ENCODE results near the gene SDCBP2. TPM values are rescaled to one million over a fixed set of nuclear protein-coding genes. Genes with fewer than 3 reads are reported as not detected.

The SDCBP2 gene
- total RNA-seq, 4 donors from 2014 or later = 90.2 to 175 (median 134) TPM

- intact Hi-C loops (cut with DNase I) = loop anchor here (5.0 to 10.0 kb wide), 2 partner anchors 85 to 132 kb away; partner anchors contain the start of gene FKBP1A
- 62 to 67% methylated on average over 5 to 6 of the region's 9 CpGs for WGBS, 2 donors
- Histone ChIP-seq H3K36me3 (peaks cover 0 to 63% (median 0%) of the 10 kb centered on the region in 3 donors), H3K9me3 (no peaks in the 10 kb centered on the region), H3K27me3 (no peaks in the 10 kb centered on the region), H3K4me1 (peaks cover 0 to 12% (median 7%) of the 10 kb centered on the region in 3 donors), H3K4me3 (no peak overlapping the region), H3K27ac (no peak overlapping the region)
- DNase-seq = no peak
- TF ChIP-seq POLR2A (IDR thresholded peaks at IDR 0.05) = no peak
- TF ChIP-seq, protein P1, sequence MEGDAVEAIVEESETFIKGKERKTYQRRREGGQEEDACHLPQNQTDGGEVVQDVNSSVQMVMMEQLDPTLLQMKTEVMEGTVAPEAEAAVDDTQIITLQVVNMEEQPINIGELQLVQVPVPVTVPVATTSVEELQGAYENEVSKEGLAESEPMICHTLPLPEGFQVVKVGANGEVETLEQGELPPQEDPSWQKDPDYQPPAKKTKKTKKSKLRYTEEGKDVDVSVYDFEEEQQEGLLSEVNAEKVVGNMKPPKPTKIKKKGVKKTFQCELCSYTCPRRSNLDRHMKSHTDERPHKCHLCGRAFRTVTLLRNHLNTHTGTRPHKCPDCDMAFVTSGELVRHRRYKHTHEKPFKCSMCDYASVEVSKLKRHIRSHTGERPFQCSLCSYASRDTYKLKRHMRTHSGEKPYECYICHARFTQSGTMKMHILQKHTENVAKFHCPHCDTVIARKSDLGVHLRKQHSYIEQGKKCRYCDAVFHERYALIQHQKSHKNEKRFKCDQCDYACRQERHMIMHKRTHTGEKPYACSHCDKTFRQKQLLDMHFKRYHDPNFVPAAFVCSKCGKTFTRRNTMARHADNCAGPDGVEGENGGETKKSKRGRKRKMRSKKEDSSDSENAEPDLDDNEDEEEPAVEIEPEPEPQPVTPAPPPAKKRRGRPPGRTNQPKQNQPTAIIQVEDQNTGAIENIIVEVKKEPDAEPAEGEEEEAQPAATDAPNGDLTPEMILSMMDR (IDR thresholded peaks at IDR 0.05) = no peak
Observed at GRCh38 chr20:1310071-1310470, 18.9 kb downstream of the SDCBP2 start.

DNA sequence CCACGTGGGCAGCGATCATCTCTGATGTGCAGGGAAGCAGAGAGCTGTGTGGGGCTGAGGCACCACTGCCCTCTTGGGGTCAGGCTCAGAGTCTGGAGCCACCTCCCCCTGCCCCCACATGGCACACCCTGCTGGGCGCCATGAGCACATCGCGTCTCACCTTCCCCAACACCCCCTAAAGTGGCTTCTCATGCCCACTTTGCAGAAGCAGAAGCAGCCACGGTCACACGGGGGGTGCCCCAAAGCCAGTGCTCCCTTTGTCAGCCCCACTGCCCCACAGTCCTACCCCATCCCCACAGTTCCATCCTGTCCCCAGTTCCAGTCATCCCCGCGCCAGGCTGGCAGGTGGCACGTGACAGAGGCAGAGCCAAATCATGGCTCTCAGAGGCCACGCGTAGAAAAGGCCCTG lies 19.5 kb downstream of the SDCBP2 start:
- Histone ChIP-seq H3K36me3 (peaks cover 0 to 66% (median 0%) of the 10 kb centered on the region in 3 donors), H3K4me1 (peaks cover 0 to 12% (median 7%) of the 10 kb centered on the region in 3 donors), H3K27ac (no peak overlapping the region), H3K4me3 (no peak overlapping the region), H3K27me3 (no peaks in the 10 kb centered on the region), H3K9me3 (no peaks in the 10 kb centered on the region)
- WGBS, 2 donors = 80 to 100% methylated on average over 2 to 10 of the region's 12 CpGs
- intact Hi-C loops (cut with DNase I) = no loop called here
- no peak for TF ChIP-seq POLR2A (IDR thresholded peaks at IDR 0.05)
- TF ChIP-seq, protein P1 (IDR thresholded peaks at IDR 0.05) = no peak
- DNase-seq = no peak

- Histone ChIP-seq H3K4me3 (no peak overlapping the region), H3K27ac (no peak overlapping the region), H3K27me3 (no peaks in the 10 kb centered on the region), H3K9me3 (no peaks in the 10 kb centered on the region), H3K36me3 (peaks cover 0 to 66% (median 0%) of the 10 kb centered on the region in 3 donors), H3K4me1 (peaks cover 0 to 8% (median 5%) of the 10 kb centered on the region in 3 donors)
- intact Hi-C loops (cut with DNase I) = no loop called here
- DNase-seq = no peak
- 90% methylated on average over 2 of the region's 9 CpGs; no CpG with 5 or more reads in 1 of the 2 donors for WGBS, 2 donors
- TF ChIP-seq, protein P1 (IDR thresholded peaks at IDR 0.05) = no peak
- no peak for TF ChIP-seq POLR2A (IDR thresholded peaks at IDR 0.05)
Observed at GRCh38 chr20:1308702-1309095, 20.2 kb downstream of the SDCBP2 start.

- 90 to 95% methylated on average over 4 to 7 of the region's 13 CpGs for WGBS, 2 donors
- peaks cover 0 to 3% (median 1%) of the 10 kb centered on the region in 3 donors for H3K4me1 ChIP-seq
- TF ChIP-seq POLR2A (IDR thresholded peaks at IDR 0.05) = no peak
- TF ChIP-seq, protein P1 (IDR thresholded peaks at IDR 0.05) = no peak
Observed at GRCh38 chr20:1308067-1308701, 20.8 kb downstream of the SDCBP2 start.

GRCh38 chr20:1307571-1307971 lies 21.4 kb downstream of the SDCBP2 start:
- no peaks in the 10 kb centered on the region for H3K9me3 ChIP-seq
- peaks cover 0 to 58% (median 0%) of the 10 kb centered on the region in 3 donors for H3K36me3 ChIP-seq
- WGBS, 2 donors = 79 to 92% methylated on average over 6 to 9 of the region's 13 CpGs
- intact Hi-C loops (cut with DNase I) = no loop called here
- H3K27me3 ChIP-seq = no peaks in the 10 kb centered on the region
- DNase-seq = no peak
- no peak overlapping the region for H3K27ac ChIP-seq
- TF ChIP-seq, protein P1 (IDR thresholded peaks at IDR 0.05) = no peak
- TF ChIP-seq POLR2A (IDR thresholded peaks at IDR 0.05) = no peak
- no peak overlapping the region for H3K4me3 ChIP-seq
- H3K4me1 ChIP-seq = no peaks in the 10 kb centered on the region

More at GRCh38 chr20:1308067-1308701, 20.8 kb downstream of the SDCBP2 start:
- Histone ChIP-seq H3K27ac (no peak overlapping the region), H3K4me3 (no peak overlapping the region), H3K9me3 (no peaks in the 10 kb centered on the region), H3K27me3 (no peaks in the 10 kb centered on the region), H3K36me3 (peaks cover 0 to 65% (median 0%) of the 10 kb centered on the region in 3 donors)
- no peak for DNase-seq
- intact Hi-C loops (cut with DNase I) = no loop called here
